ENCODE measurements around the gene STAG3.
"Not testable (repeated sequence)": the region's sequence is repeated elsewhere in the genome, so short reads cannot be mapped to it uniquely, and the experiment has no call there.

STAG3 gene

DNA sequence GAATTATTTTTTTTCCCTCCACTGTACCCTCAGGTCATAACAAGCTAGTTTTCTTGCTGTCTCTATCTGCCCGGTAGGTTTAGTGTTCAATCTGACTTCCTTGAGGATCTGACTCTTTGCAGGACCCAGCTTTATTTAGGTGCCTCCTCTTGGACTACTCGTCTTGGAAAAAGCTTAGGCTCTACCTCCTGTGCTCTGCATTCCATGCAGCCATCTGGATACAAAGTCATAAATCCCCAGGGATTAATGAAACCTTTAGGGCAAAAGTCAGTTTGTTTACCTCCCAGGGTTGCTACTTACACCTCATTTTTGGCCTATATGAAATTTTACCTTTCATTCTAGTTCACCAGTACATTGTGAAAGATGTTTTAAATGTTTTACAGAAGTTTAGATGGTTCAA is 8.0 kb downstream of the STAG3 start:
- H3K4me3 ChIP-seq (ENCODE audit: control insufficient read depth in 1 of 7, extremely low read depth in 1 of 7, insufficient read depth in 4 of 7, low read depth in 2 of 7, low read length in 6 of 7), result no peak overlapping the region
- ChIA-PET CTCF (interaction anchor here (0.6 to 1.6 kb wide), 6 partner anchors 9 to 49 kb away, joined by 3 to 6 read pairs (median 4); no protein-coding TSS in a partner anchor), POLR2A (interaction anchor here (0.7 to 1.1 kb wide), 2 partner anchors 72 to 189 kb away, joined by 3 to 8 read pairs; no protein-coding TSS in a partner anchor)
- DNase-seq, result no peak
- 94% methylated on average over 2 of the region's 2 CpGs for WGBS (ENCODE audit: insufficient coverage)
- H3K27me3 ChIP-seq (replicated peaks in 2 of 5; ENCODE audit: control insufficient read depth in 4 of 5, insufficient read depth in 5 of 5, low read length in 4 of 5), result peaks cover 0 to 3% (median 0%) of the 10 kb centered on the region in 5 experiments
- H3K27ac ChIP-seq (ENCODE audit: insufficient read depth in 1 of 2, low read depth in 1 of 2, low read length in 2 of 2, poor library complexity in 1 of 2, severe bottlenecking in 2 of 2), result no peak overlapping the region
- no peaks in the 10 kb centered on the region for H3K9me3 ChIP-seq (ENCODE audit: control extremely low read depth in 1 of 5, control insufficient read depth in 4 of 5, insufficient read depth in 2 of 5, low read depth in 1 of 5, low read length in 4 of 5)
- H3K36me3 ChIP-seq (ENCODE audit: control insufficient read depth in 4 of 4, insufficient read depth in 4 of 4, low read length in 3 of 4), result no peaks in the 10 kb centered on the region
- peaks cover 0 to 7% (median 3%) of the 10 kb centered on the region in 4 experiments for H3K4me1 ChIP-seq (ENCODE audit: control extremely low read depth in 1 of 4, control insufficient read depth in 4 of 4, insufficient read depth in 4 of 4, low read length in 3 of 4)

DNA sequence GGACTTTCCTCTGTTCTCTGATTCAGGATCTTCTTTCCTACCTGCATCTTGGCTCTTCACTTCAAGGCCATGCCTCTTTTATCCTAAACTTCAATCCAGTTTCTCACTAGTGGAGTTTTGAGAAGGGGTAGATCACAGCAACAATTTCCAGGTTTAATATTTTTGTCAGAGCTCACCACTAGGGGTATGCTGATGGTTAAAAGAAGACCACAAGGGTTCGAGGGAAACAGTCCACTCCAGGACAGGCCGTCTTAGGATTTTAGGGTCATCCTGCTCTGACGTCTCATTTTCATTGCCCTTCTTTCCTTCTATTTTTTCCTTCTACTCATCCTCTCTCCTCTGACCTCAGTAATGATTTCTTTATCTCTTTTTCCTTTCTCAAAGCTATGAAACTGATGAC is 11.3 kb downstream of the STAG3 start:
- POLR2A ChIA-PET, result no interaction called here
- no peaks in the 10 kb centered on the region for H3K27me3 ChIP-seq (replicated peaks in 2 of 5; ENCODE audit: control insufficient read depth in 4 of 5, insufficient read depth in 5 of 5, low read length in 4 of 5)
- no peaks in the 10 kb centered on the region for H3K36me3 ChIP-seq (ENCODE audit: control insufficient read depth in 4 of 4, insufficient read depth in 4 of 4, low read length in 3 of 4)
- DNase-seq, result peak in 1 of 3 donors; percentile 11
- H3K4me3 ChIP-seq (ENCODE audit: control insufficient read depth in 1 of 7, extremely low read depth in 1 of 7, insufficient read depth in 4 of 7, low read depth in 2 of 7, low read length in 6 of 7), result no peak overlapping the region
- H3K9me3 ChIP-seq (ENCODE audit: control extremely low read depth in 1 of 5, control insufficient read depth in 4 of 5, insufficient read depth in 2 of 5, low read depth in 1 of 5, low read length in 4 of 5), result no peaks in the 10 kb centered on the region
- no peak overlapping the region for H3K27ac ChIP-seq (ENCODE audit: insufficient read depth in 1 of 2, low read depth in 1 of 2, low read length in 2 of 2, poor library complexity in 1 of 2, severe bottlenecking in 2 of 2)
- 90% methylated on average over 3 of the region's 3 CpGs for WGBS (ENCODE audit: insufficient coverage)
- peaks cover 0 to 14% (median 3%) of the 10 kb centered on the region in 4 experiments for H3K4me1 ChIP-seq (ENCODE audit: control extremely low read depth in 1 of 4, control insufficient read depth in 4 of 4, insufficient read depth in 4 of 4, low read length in 3 of 4)
- CTCF ChIA-PET, result interaction anchor here (1.5 to 3.2 kb wide), 6 partner anchors 9 to 21 kb away, joined by 3 to 13 read pairs (median 6); partner anchors contain the start of genes GPC2 and STAG3

DNA sequence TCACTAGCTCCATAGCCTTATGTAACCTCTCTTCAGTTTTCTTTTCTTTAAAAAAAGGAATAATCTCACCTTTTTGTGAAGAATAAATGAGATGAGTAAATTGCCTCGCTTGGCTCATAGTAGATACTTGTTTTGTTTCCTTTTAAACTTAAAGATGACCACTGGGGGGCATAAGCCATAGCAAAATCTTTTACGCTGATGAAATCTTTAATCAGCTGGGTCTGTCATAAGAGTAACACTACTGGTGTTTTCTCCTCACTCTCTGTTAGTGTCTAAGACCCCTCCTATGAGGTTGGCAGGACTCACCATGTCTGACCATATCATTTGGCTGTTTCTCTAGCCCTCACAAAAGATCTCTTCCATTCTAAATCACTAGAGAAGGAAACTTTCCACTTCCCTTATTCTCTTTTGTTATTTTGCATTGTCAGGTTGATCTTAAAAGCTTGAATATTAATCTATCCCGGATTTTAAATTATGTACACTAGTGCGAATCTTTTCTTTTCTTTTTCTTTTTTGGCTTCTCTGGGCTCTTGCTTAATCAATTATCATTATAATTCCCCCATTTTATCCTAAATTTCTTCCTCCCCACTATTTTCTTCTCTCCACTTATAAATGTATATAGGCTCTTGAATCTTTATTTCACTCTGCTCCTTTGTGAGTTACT is 12.5 kb downstream of the STAG3 start:
- DNase-seq, result peak; percentile 40 to 57 (median 51)
- H3K27ac ChIP-seq (ENCODE audit: insufficient read depth in 1 of 2, low read depth in 1 of 2, low read length in 2 of 2, poor library complexity in 1 of 2, severe bottlenecking in 2 of 2), result no peak overlapping the region
- WGBS (ENCODE audit: insufficient coverage), result 53% methylated on average over 3 of the region's 4 CpGs
- H3K9me3 ChIP-seq (ENCODE audit: control extremely low read depth in 1 of 5, control insufficient read depth in 4 of 5, insufficient read depth in 2 of 5, low read depth in 1 of 5, low read length in 4 of 5), result no peaks in the 10 kb centered on the region
- H3K4me1 ChIP-seq (ENCODE audit: control extremely low read depth in 1 of 4, control insufficient read depth in 4 of 4, insufficient read depth in 4 of 4, low read length in 3 of 4), result peaks cover 0 to 14% (median 3%) of the 10 kb centered on the region in 4 experiments
- H3K27me3 ChIP-seq (replicated peaks in 2 of 5; ENCODE audit: control insufficient read depth in 4 of 5, insufficient read depth in 5 of 5, low read length in 4 of 5), result no peaks in the 10 kb centered on the region
- peak overlapping the region in 1 of 7 experiments; percentile 16 for H3K4me3 ChIP-seq (ENCODE audit: control insufficient read depth in 1 of 7, extremely low read depth in 1 of 7, insufficient read depth in 4 of 7, low read depth in 2 of 7, low read length in 6 of 7)
- ChIA-PET POLR2A (no interaction called here), CTCF (interaction anchor here (0.6 to 3.2 kb wide), 15 partner anchors 10 to 159 kb away, joined by 3 to 13 read pairs (median 5); partner anchors contain the start of genes GPC2 and STAG3)
- no peaks in the 10 kb centered on the region for H3K36me3 ChIP-seq (ENCODE audit: control insufficient read depth in 4 of 4, insufficient read depth in 4 of 4, low read length in 3 of 4)

DNA sequence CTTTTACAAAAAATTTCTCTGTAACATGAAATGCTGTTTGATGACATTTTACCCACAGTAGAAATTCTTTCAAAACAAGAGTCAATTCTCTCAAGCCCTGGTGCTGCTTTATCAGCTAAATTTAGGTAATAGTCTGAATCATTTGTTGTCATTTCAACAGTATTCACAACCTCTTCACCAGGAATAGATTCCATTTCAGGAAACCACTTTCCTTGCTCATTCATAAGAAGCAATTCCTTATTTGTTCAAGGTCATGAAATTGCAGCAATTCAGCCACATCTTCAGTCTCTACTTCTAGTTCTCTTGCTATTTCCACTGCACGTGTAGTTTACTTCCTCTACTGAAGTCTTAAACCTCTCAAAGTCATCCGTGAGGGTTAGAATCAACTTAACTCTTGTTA is 14.1 kb downstream of the STAG3 start:
- Histone ChIP-seq H3K27ac (ENCODE audit: insufficient read depth in 1 of 2, low read depth in 1 of 2, low read length in 2 of 2, poor library complexity in 1 of 2, severe bottlenecking in 2 of 2) (no peak overlapping the region), H3K4me3 (ENCODE audit: control insufficient read depth in 1 of 7, extremely low read depth in 1 of 7, insufficient read depth in 4 of 7, low read depth in 2 of 7, low read length in 6 of 7) (no peak overlapping the region), H3K4me1 (ENCODE audit: control extremely low read depth in 1 of 4, control insufficient read depth in 4 of 4, insufficient read depth in 4 of 4, low read length in 3 of 4) (peaks cover 0 to 14% (median 3%) of the 10 kb centered on the region in 4 experiments), H3K9me3 (ENCODE audit: control extremely low read depth in 1 of 5, control insufficient read depth in 4 of 5, insufficient read depth in 2 of 5, low read depth in 1 of 5, low read length in 4 of 5) (no peaks in the 10 kb centered on the region), H3K36me3 (ENCODE audit: control insufficient read depth in 4 of 4, insufficient read depth in 4 of 4, low read length in 3 of 4) (no peaks in the 10 kb centered on the region), H3K27me3 (replicated peaks in 2 of 5; ENCODE audit: control insufficient read depth in 4 of 5, insufficient read depth in 5 of 5, low read length in 4 of 5) (no peaks in the 10 kb centered on the region)
- DNase-seq, result no peak
- ChIA-PET POLR2A (no interaction called here), CTCF (no interaction called here)
- 0% methylated on average over 1 of the region's 2 CpGs for WGBS (ENCODE audit: insufficient coverage)

DNA sequence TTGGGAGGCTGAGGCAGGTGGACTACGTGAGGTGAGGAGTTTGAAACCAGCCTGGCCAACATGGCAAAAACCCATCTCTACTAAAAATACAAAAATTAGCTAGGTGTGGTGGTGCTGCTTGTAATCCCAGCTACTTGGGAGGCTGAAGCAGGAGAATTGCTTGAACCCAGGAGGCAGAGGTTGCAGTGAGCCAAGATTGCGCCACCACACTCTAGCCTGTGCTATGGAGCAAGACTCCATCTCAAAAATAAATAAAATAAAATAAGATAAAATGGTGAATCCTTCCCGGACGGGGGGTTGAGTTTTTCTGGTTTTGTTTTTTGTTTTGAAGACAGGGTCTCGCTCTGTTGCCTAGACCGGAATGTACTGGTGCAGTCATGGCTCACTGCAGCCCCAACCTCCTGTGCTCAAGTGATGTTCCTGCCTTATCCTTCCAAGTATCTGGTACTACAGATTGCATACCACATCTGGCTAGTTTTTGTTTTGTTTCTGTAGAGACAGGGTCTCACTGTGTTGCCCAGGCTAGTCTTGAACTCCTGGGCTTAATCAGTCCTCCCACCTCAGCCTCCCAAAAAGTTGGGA is 14.7 kb downstream of the STAG3 start:
- H3K4me1 ChIP-seq (ENCODE audit: control extremely low read depth in 1 of 4, control insufficient read depth in 4 of 4, insufficient read depth in 4 of 4, low read length in 3 of 4), result peaks cover 0 to 14% (median 3%) of the 10 kb centered on the region in 4 experiments
- H3K4me3 ChIP-seq (ENCODE audit: control insufficient read depth in 1 of 7, extremely low read depth in 1 of 7, insufficient read depth in 4 of 7, low read depth in 2 of 7, low read length in 6 of 7); H3K36me3 ChIP-seq (ENCODE audit: control insufficient read depth in 4 of 4, insufficient read depth in 4 of 4, low read length in 3 of 4); H3K27ac ChIP-seq (ENCODE audit: insufficient read depth in 1 of 2, low read depth in 1 of 2, low read length in 2 of 2, poor library complexity in 1 of 2, severe bottlenecking in 2 of 2); H3K9me3 ChIP-seq (ENCODE audit: control extremely low read depth in 1 of 5, control insufficient read depth in 4 of 5, insufficient read depth in 2 of 5, low read depth in 1 of 5, low read length in 4 of 5); POLR2A ChIA-PET; H3K27me3 ChIP-seq (replicated peaks in 2 of 5; ENCODE audit: control insufficient read depth in 4 of 5, insufficient read depth in 5 of 5, low read length in 4 of 5): not testable (repeated sequence)
- WGBS (ENCODE audit: insufficient coverage), result no CpG with 5 or more reads among the region's 6 CpGs
- DNase-seq, result peak in 1 of 3 donors; percentile 21
- CTCF ChIA-PET, result interaction anchor here (1.0 to 1.4 kb wide), 3 partner anchors 14 to 26 kb away, joined by 3 read pairs; no protein-coding TSS in a partner anchor

DNA sequence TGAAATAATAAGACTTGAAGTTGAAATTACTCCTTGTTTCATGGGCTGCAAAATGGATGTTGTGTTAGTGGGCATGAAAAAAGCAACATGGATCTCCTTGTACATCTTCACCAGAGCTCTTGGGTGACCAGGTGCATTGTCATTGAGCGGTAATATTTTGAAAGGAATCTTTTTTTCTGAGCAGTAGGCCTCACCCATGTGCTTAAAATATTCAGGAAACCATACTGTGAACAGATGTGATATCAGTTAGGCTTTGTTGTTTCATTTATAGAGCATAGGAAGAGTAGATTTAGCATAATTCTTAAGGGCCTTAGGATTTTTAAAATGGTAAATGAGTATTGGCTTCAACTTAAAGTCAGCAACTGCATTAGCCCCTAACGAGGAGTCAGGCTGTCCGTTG is 15.3 kb downstream of the STAG3 start:
- WGBS (ENCODE audit: insufficient coverage), result 100% methylated on average over 2 of the region's 3 CpGs
- no peaks in the 10 kb centered on the region for H3K9me3 ChIP-seq (ENCODE audit: control extremely low read depth in 1 of 5, control insufficient read depth in 4 of 5, insufficient read depth in 2 of 5, low read depth in 1 of 5, low read length in 4 of 5)
- no peak overlapping the region for H3K4me3 ChIP-seq (ENCODE audit: control insufficient read depth in 1 of 7, extremely low read depth in 1 of 7, insufficient read depth in 4 of 7, low read depth in 2 of 7, low read length in 6 of 7)
- DNase-seq, result no peak
- H3K4me1 ChIP-seq (ENCODE audit: control extremely low read depth in 1 of 4, control insufficient read depth in 4 of 4, insufficient read depth in 4 of 4, low read length in 3 of 4), result peaks cover 0 to 14% (median 3%) of the 10 kb centered on the region in 4 experiments
- ChIA-PET CTCF (interaction anchor here (0.8 to 2.8 kb wide), 5 partner anchors 14 to 60 kb away, joined by 3 to 16 read pairs (median 3); no protein-coding TSS in a partner anchor), POLR2A (no interaction called here)
- no peaks in the 10 kb centered on the region for H3K36me3 ChIP-seq (ENCODE audit: control insufficient read depth in 4 of 4, insufficient read depth in 4 of 4, low read length in 3 of 4)
- no peaks in the 10 kb centered on the region for H3K27me3 ChIP-seq (replicated peaks in 2 of 5; ENCODE audit: control insufficient read depth in 4 of 5, insufficient read depth in 5 of 5, low read length in 4 of 5)
- H3K27ac ChIP-seq (ENCODE audit: insufficient read depth in 1 of 2, low read depth in 1 of 2, low read length in 2 of 2, poor library complexity in 1 of 2, severe bottlenecking in 2 of 2), result no peak overlapping the region

DNA sequence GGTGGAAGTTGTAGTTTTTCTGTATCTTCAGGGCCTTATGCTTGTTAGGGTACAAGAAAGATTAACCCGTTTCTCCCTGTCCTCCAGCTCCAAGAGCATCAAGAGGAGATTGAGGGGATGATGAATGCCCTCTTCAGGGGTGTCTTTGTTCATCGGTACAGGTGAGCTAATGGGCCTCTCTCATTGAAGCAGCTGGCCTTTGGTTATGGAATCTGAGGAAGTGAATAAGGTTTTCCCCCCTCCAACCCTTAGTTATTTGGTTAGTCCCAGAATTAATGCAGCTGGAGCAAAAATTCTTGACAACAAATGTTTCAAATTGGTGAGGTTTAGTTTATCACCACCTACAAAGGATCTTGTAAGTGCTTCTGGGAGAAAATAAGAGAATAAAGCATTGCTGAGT is 17.5 kb downstream of the STAG3 start:
- Histone ChIP-seq H3K9me3 (ENCODE audit: control extremely low read depth in 1 of 5, control insufficient read depth in 4 of 5, insufficient read depth in 2 of 5, low read depth in 1 of 5, low read length in 4 of 5) (no peaks in the 10 kb centered on the region), H3K4me1 (ENCODE audit: control extremely low read depth in 1 of 4, control insufficient read depth in 4 of 4, insufficient read depth in 4 of 4, low read length in 3 of 4) (peaks cover 0 to 13% (median under 1%) of the 10 kb centered on the region in 4 experiments), H3K36me3 (ENCODE audit: control insufficient read depth in 4 of 4, insufficient read depth in 4 of 4, low read length in 3 of 4) (no peaks in the 10 kb centered on the region), H3K27me3 (replicated peaks in 2 of 5; ENCODE audit: control insufficient read depth in 4 of 5, insufficient read depth in 5 of 5, low read length in 4 of 5) (no peaks in the 10 kb centered on the region), H3K4me3 (ENCODE audit: control insufficient read depth in 1 of 7, extremely low read depth in 1 of 7, insufficient read depth in 4 of 7, low read depth in 2 of 7, low read length in 6 of 7) (no peak overlapping the region), H3K27ac (ENCODE audit: insufficient read depth in 1 of 2, low read depth in 1 of 2, low read length in 2 of 2, poor library complexity in 1 of 2, severe bottlenecking in 2 of 2) (no peak overlapping the region)
- no peak for DNase-seq
- ChIA-PET POLR2A (no interaction called here), CTCF (interaction anchor here (0.8 to 2.8 kb wide), 5 partner anchors 14 to 152 kb away, joined by 3 to 16 read pairs (median 5); no protein-coding TSS in a partner anchor)
- no CpG with 5 or more reads among the region's 2 CpGs for WGBS (ENCODE audit: insufficient coverage)

Measured in common myeloid progenitor, CD34-positive (primary cell).